Neural progenitor cell (in vitro differentiated cells): ENCODE measurements around the gene LDHAL6B. TPM values are rescaled to one million over a fixed set of nuclear protein-coding genes. Genes with fewer than 3 reads are reported as not detected.

Experiments used
- DNase-seq: peaks from one replicate; pipeline ENCODE4 v3.0.0-alpha.2; 2016; ENCODE audit warnings: low spot score
- H2AFZ ChIP-seq: fragments of 200-600 bp; sonication (generic); replicated peaks from 2 replicates; pipeline ENCODE4 v1.6.1; 2016; ENCODE audit warnings: antibody characterized with exemption
- H3F3A ChIP-seq: fragments of 200-600 bp; sonication (generic); 2 replicates; pipeline ENCODE4 v1.6.1; 2016; ENCODE audit warnings: antibody characterized with exemption, low read depth
- H3K27ac ChIP-seq: fragments of 200-600 bp; sonication (generic); 2 replicates; pipeline ENCODE4 v1.5.1; 2016; ENCODE audit warnings: mild to moderate bottlenecking
- H3K27me3 ChIP-seq: fragments of 200-600 bp; sonication (generic); 2 replicates; pipeline ENCODE4 v1.6.1; 2016; ENCODE audit warnings: mild to moderate bottlenecking, moderate library complexity
- H3K36me3 ChIP-seq: fragments of 200-600 bp; sonication (generic); 2 replicates; pipeline ENCODE4 v1.5.1; 2016
- H3K4me1 ChIP-seq: fragments of 200-600 bp; sonication (generic); 2 replicates; pipeline ENCODE4 v1.6.1; 2016; ENCODE audit warnings: mixed run types
- H3K4me2 ChIP-seq: fragments of 200-600 bp; sonication (generic); 2 replicates; pipeline ENCODE4 v1.6.1; 2016
- H3K4me3 ChIP-seq: fragments of 200-600 bp; sonication (generic); 2 replicates; pipeline ENCODE4 v1.5.1; 2016
- H3K79me2 ChIP-seq: fragments of 200-600 bp; sonication (generic); 2 replicates; pipeline ENCODE4 v1.6.1; 2016; ENCODE audit warnings: low read depth
- H3K9ac ChIP-seq: fragments of 200-600 bp; sonication (generic); 2 replicates; pipeline ENCODE4 v1.6.1; 2016
- H3K9me3 ChIP-seq: fragments of 200-600 bp; sonication (generic); 2 replicates; pipeline ENCODE4 v1.5.1; 2016; ENCODE audit warnings: low read depth
- H4K20me1 ChIP-seq: fragments of 200-600 bp; sonication (generic); 2 replicates; pipeline ENCODE4 v1.6.1; 2016; ENCODE audit warnings: low read depth
- H3K27ac Mint-ChIP-seq: 3 replicates; pipeline ENCODE4 v1.8.0; 2021; ENCODE audit warnings: mixed read lengths
- H3K27me3 Mint-ChIP-seq: 2 replicates; pipeline ENCODE4 v1.8.0; 2022; ENCODE audit warnings: low read depth, mild to moderate bottlenecking, inconsistent platforms, moderate library complexity, mixed read lengths; ENCODE audit not compliant: insufficient read depth
- H3K36me3 Mint-ChIP-seq: 3 replicates; pipeline ENCODE4 v1.8.0; 2021; ENCODE audit warnings: mixed read lengths
- H3K4me1 Mint-ChIP-seq: 3 replicates; pipeline ENCODE4 v1.8.0; 2021; ENCODE audit warnings: mixed read lengths
- H3K4me3 Mint-ChIP-seq: 3 replicates; pipeline ENCODE4 v1.8.0; 2021; ENCODE audit warnings: mild to moderate bottlenecking, moderate library complexity, mixed read lengths
- H3K9me3 Mint-ChIP-seq: 3 replicates; pipeline ENCODE4 v1.8.0; 2020; ENCODE audit warnings: mixed read lengths
- EZH2 ChIP-seq: fragments of 200-600 bp; sonication (generic); IDR thresholded peaks from 2 replicates; pipeline ENCODE4 v1.6.1; 2017; ENCODE audit warnings: antibody characterized with exemption, mild to moderate bottlenecking, moderate library complexity
- EZH2phosphoT487 ChIP-seq: fragments of 200-600 bp; sonication (generic); IDR thresholded peaks from 2 replicates; pipeline ENCODE4 v1.6.1; 2017; ENCODE audit warnings: antibody characterized with exemption
- total RNA-seq: library from RNA; depleted of rRNA; stranded (reverse); fragments of >200 nt; gene quantifications from 2 replicates; pipeline ENCODE4 v1.2.3, GENCODE V29; 2015; ENCODE audit warnings: low replicate concordance
- TF ChIP-seq, protein P1 (sequence below): fragments of 200-600 bp; sonication (generic); IDR thresholded peaks from 2 replicates; pipeline ENCODE4 v1.5.1; 2017; ENCODE audit warnings: antibody characterized with exemption, mild to moderate bottlenecking

LDHAL6B gene
- total RNA-seq, 1 donor from 2014 or later, result not detected

DNA sequence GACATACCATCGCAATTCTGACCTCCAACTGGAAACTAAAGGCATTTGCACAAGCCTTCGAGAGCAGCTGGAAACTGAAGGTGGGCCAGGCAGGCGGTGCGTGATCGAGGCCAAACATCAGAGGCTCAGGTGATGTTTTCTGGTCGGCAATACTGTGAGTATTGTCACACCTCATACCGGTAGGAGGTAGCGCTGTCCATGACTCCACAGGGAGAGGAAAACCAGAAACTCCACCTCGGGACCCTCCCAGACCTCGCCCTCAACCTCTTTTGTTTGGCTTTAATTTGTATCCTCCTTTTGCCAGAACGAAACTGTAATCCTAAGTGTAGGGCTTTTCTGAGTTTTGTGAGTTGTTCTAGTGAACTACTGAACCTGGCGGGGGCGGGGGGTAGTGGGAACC lies 43.6 kb downstream of the LDHAL6B start:
- Histone ChIP-seq H3K27ac (no peak overlapping the region), H3F3A (no peaks in the 10 kb centered on the region), H3K27me3 (no peaks in the 10 kb centered on the region), H3K9ac (no peak overlapping the region), H2AFZ (no peak overlapping the region), H3K4me2 (no peak overlapping the region), H4K20me1 (no peaks in the 10 kb centered on the region), H3K4me3 (no peak overlapping the region), H3K79me2 (no peaks in the 10 kb centered on the region), H3K9me3 (no peaks in the 10 kb centered on the region), H3K36me3 (no peaks in the 10 kb centered on the region), H3K4me1 (no peaks in the 10 kb centered on the region)
- Mint-ChIP-seq H3K4me1 (peaks cover 3% of the 10 kb centered on the region), H3K36me3 (no peaks in the 10 kb centered on the region), H3K27ac (no peak overlapping the region), H3K27me3 (no peaks in the 10 kb centered on the region), H3K4me3 (no peak overlapping the region), H3K9me3 (no peaks in the 10 kb centered on the region)
- TF ChIP-seq EZH2, result no peak
- TF ChIP-seq, protein P1, sequence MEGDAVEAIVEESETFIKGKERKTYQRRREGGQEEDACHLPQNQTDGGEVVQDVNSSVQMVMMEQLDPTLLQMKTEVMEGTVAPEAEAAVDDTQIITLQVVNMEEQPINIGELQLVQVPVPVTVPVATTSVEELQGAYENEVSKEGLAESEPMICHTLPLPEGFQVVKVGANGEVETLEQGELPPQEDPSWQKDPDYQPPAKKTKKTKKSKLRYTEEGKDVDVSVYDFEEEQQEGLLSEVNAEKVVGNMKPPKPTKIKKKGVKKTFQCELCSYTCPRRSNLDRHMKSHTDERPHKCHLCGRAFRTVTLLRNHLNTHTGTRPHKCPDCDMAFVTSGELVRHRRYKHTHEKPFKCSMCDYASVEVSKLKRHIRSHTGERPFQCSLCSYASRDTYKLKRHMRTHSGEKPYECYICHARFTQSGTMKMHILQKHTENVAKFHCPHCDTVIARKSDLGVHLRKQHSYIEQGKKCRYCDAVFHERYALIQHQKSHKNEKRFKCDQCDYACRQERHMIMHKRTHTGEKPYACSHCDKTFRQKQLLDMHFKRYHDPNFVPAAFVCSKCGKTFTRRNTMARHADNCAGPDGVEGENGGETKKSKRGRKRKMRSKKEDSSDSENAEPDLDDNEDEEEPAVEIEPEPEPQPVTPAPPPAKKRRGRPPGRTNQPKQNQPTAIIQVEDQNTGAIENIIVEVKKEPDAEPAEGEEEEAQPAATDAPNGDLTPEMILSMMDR, result no peak
- no peak for DNase-seq

DNA sequence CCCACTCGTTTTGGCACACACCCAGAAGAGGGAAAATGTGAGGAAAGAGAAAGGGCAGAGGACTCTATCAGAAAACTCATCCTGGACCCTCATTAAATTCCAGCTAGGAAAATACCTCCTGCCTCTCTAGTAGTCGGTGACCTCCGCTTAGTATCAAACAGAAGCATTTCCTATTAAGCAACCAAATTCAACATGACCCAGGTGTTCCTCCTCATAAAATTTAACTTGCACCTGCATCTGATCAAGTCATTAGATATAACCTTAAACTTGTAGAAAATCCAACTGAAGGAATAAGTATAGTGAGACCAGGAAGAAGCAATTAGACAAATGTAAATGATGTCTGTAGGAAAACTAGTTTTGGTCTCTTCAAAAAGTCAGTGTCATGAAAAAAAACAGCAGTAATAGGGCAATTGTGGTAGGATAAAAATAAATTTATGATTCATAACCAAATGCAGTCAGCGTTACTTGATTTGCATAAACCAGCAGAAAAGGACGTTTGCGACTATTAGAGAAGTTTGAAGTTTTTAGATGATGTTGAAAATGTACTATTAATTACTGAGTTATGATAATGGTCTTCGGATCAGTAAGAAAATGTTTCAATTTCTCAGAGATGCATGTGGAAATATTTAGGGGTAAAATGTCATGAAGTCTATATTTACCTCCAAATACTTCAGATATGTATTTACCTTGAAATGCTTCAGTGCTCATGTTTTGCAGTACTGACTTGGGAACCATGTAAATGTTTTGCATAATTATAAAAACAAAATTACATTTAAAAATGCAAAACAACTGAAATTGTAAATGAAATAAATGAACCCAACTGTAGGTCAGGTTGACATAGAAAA lies 44.6 kb downstream of the LDHAL6B start:
- H3K9ac ChIP-seq, result no peak overlapping the region
- Mint-ChIP-seq H3K36me3 (no peaks in the 10 kb centered on the region), H3K27ac (no peak overlapping the region), H3K9me3 (no peaks in the 10 kb centered on the region), H3K4me1 (peaks cover 3% of the 10 kb centered on the region), H3K4me3 (no peak overlapping the region), H3K27me3 (no peaks in the 10 kb centered on the region)
- H3K4me3 ChIP-seq, result no peak overlapping the region
- H3K79me2 ChIP-seq, result no peaks in the 10 kb centered on the region
- TF ChIP-seq EZH2phosphoT487 (no peak), EZH2 (no peak)
- TF ChIP-seq, protein P1, result no peak
- H2AFZ ChIP-seq, result no peak overlapping the region
- no peak overlapping the region for H3K27ac ChIP-seq
- no peaks in the 10 kb centered on the region for H3K4me1 ChIP-seq
- no peaks in the 10 kb centered on the region for H3F3A ChIP-seq
- DNase-seq, result no peak
- no peaks in the 10 kb centered on the region for H3K9me3 ChIP-seq
- H4K20me1 ChIP-seq, result no peaks in the 10 kb centered on the region
- H3K27me3 ChIP-seq, result no peaks in the 10 kb centered on the region
- no peak overlapping the region for H3K4me2 ChIP-seq
- no peaks in the 10 kb centered on the region for H3K36me3 ChIP-seq

DNA sequence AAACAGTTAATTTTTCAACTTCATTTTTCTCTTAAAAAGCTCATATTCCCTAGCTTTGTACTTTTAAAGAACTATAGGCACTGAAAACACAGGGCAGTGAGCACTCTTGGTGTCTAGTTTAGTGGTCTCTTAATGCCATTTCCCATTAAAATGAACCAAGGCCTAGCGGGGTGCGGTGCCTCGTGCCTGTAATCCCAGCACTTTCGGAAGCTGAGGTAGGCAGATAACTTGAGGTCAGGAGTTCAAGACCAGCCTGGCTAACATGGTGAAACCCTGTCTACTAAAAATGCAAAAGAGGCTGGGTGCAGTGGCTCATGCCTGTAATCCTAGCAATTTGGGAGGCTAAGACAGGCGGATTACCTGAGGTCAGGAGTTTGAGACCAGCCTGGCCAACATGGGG lies 45.5 kb downstream of the LDHAL6B start:
- Mint-ChIP-seq H3K27me3 (no peaks in the 10 kb centered on the region), H3K4me1 (peaks cover 3% of the 10 kb centered on the region), H3K4me3 (no peak overlapping the region), H3K36me3 (no peaks in the 10 kb centered on the region), H3K9me3 (no peaks in the 10 kb centered on the region), H3K27ac (no peak overlapping the region)
- Histone ChIP-seq H3K79me2 (no peaks in the 10 kb centered on the region), H4K20me1 (no peaks in the 10 kb centered on the region), H2AFZ (no peak overlapping the region), H3K4me2 (no peak overlapping the region), H3K27me3 (no peaks in the 10 kb centered on the region), H3F3A (no peaks in the 10 kb centered on the region), H3K4me1 (no peaks in the 10 kb centered on the region), H3K36me3 (no peaks in the 10 kb centered on the region), H3K4me3 (no peak overlapping the region), H3K27ac (no peak overlapping the region), H3K9me3 (no peaks in the 10 kb centered on the region), H3K9ac (no peak overlapping the region)
- DNase-seq, result no peak
- no peak for TF ChIP-seq EZH2phosphoT487
- no peak for TF ChIP-seq EZH2
- TF ChIP-seq, protein P1, result no peak
